ENCODE data around the gene GLRX5. TPM values are rescaled to one million over a fixed set of nuclear protein-coding genes. Genes with fewer than 3 reads are reported as not detected.
A peak's percentile ranks its signal among the peaks of the same experiment; 100 is the strongest.
"Not testable (repeated sequence)": the region's sequence is repeated elsewhere in the genome, so short reads cannot be mapped to it uniquely, and the experiment has no call there.

The GLRX5 gene
- polyA plus RNA-seq, 2 of the 4 experiments (the other 2 are of a cell fraction) = 51.2 to 73.2 TPM

DNA sequence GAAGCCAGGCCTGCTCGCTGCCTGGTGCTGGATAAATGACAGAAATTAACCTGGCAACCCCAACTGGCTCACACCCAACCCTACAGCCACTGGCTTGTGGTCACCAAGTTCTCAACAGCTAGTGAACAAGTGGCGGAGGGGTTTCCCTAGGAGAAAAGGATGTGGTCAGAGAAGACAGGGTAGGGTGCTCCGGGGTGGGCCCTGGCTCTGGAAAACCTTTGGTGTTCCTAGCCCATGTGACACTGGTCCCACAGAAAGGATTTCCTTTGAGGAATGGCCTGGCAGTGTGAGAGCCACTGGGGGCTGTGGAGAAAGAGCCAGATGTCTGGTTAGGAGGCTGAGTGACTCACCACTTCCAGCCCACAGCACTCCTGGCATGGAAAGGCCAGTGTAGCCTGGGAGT is 27.1 kb upstream of the GLRX5 start:
- CTCF ChIA-PET = interaction anchor here (2.0 kb wide), 1 partner anchor 9 kb away, joined by 6 read pairs; no protein-coding TSS in a partner anchor
- TF ChIP-seq HEYL (CRISPR knock-in tag; IDR thresholded peaks at IDR 0.05) = no peak
- TF ChIP-seq ZFP36 (IDR thresholded peaks at IDR 0.05; ENCODE audit: borderline replicate concordance, partially characterized antibody) = no peak
- TF ChIP-seq, protein P1, sequence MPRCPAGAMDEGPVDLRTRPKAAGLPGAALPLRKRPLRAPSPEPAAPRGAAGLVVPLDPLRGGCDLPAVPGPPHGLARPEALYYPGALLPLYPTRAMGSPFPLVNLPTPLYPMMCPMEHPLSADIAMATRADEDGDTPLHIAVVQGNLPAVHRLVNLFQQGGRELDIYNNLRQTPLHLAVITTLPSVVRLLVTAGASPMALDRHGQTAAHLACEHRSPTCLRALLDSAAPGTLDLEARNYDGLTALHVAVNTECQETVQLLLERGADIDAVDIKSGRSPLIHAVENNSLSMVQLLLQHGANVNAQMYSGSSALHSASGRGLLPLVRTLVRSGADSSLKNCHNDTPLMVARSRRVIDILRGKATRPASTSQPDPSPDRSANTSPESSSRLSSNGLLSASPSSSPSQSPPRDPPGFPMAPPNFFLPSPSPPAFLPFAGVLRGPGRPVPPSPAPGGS (IDR thresholded peaks at IDR 0.05) = no peak
- no peak for TF ChIP-seq CBX2 (IDR thresholded peaks at IDR 0.05; ENCODE audit: borderline replicate concordance, low read depth)
- TF ChIP-seq, protein P2, sequence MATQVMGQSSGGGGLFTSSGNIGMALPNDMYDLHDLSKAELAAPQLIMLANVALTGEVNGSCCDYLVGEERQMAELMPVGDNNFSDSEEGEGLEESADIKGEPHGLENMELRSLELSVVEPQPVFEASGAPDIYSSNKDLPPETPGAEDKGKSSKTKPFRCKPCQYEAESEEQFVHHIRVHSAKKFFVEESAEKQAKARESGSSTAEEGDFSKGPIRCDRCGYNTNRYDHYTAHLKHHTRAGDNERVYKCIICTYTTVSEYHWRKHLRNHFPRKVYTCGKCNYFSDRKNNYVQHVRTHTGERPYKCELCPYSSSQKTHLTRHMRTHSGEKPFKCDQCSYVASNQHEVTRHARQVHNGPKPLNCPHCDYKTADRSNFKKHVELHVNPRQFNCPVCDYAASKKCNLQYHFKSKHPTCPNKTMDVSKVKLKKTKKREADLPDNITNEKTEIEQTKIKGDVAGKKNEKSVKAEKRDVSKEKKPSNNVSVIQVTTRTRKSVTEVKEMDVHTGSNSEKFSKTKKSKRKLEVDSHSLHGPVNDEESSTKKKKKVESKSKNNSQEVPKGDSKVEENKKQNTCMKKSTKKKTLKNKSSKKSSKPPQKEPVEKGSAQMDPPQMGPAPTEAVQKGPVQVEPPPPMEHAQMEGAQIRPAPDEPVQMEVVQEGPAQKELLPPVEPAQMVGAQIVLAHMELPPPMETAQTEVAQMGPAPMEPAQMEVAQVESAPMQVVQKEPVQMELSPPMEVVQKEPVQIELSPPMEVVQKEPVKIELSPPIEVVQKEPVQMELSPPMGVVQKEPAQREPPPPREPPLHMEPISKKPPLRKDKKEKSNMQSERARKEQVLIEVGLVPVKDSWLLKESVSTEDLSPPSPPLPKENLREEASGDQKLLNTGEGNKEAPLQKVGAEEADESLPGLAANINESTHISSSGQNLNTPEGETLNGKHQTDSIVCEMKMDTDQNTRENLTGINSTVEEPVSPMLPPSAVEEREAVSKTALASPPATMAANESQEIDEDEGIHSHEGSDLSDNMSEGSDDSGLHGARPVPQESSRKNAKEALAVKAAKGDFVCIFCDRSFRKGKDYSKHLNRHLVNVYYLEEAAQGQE (IDR thresholded peaks at IDR 0.05) = no peak
- H3K9me3 ChIP-seq = no peaks in the 10 kb centered on the region
- FAIRE-seq (no peak), ATAC-seq (peak; percentile 41 to 68; a peak in 3 of 6 replicates), DNase-seq (ENCODE audit: low read depth in 1 of 2, low spot score in 1 of 2) (no peak)
- no peak overlapping the region for H3K4me2 ChIP-seq
- H3K4me3 ChIP-seq = no peak overlapping the region
- H3K4me1 ChIP-seq = no peaks in the 10 kb centered on the region
- POLR2A ChIA-PET = no interaction called here
- H3K27ac ChIP-seq = no peak overlapping the region
- WGBS (ENCODE audit: missing lambda C conversion rate) = 85% methylated on average over 3 of the region's 3 CpGs

- Histone ChIP-seq H3K4me1 (no peaks in the 10 kb centered on the region), H3K27ac (no peak overlapping the region), H3K4me3 (no peak overlapping the region), H3K4me2 (no peak overlapping the region), H3K9me3 (no peaks in the 10 kb centered on the region)
- no peak for FAIRE-seq
- no peak for ATAC-seq
- 65% methylated on average over 6 of the region's 6 CpGs for WGBS (ENCODE audit: missing lambda C conversion rate)
- TF ChIP-seq E2F6 (IDR thresholded peaks at IDR 0.05; ENCODE audit: borderline replicate concordance, low read depth) = no peak
- ChIA-PET CTCF (interaction anchor here (1.6 to 2.0 kb wide), 3 partner anchors 9 to 81 kb away, joined by 4 to 7 read pairs (median 6); no protein-coding TSS in a partner anchor), POLR2A (no interaction called here)
- no peak for DNase-seq (ENCODE audit: low read depth in 1 of 2, low spot score in 1 of 2)
These were observed 26.5 kb upstream of the GLRX5 start for GRCh38 chr14:95508377-95508776.

- FAIRE-seq = no peak
- TF ChIP-seq, protein P2 (IDR thresholded peaks at IDR 0.05) = no peak
- no peak for TF ChIP-seq MAZ (IDR thresholded peaks at IDR 0.05; ENCODE audit: borderline replicate concordance, low read depth, low read length)
- TF ChIP-seq JUN (IDR thresholded peaks at IDR 0.05) = no peak
- 83% methylated on average over 6 of the region's 6 CpGs for WGBS (ENCODE audit: missing lambda C conversion rate)
- CTCF ChIA-PET = interaction anchor here (1.6 to 2.0 kb wide), 3 partner anchors 11 to 82 kb away, joined by 4 to 7 read pairs (median 6); no protein-coding TSS in a partner anchor
- no peaks in the 10 kb centered on the region for H3K9me3 ChIP-seq
- no peak for DNase-seq (ENCODE audit: low read depth in 1 of 2, low spot score in 1 of 2)
- H3K27ac ChIP-seq = no peak overlapping the region
- POLR2A ChIA-PET = no interaction called here
- no peak overlapping the region for H3K4me2 ChIP-seq
- no peaks in the 10 kb centered on the region for H3K4me1 ChIP-seq
- ATAC-seq = no peak
- H3K4me3 ChIP-seq = no peak overlapping the region
These were observed 25.4 kb upstream of the GLRX5 start for GRCh38 chr14:95509495-95509894.

DNA sequence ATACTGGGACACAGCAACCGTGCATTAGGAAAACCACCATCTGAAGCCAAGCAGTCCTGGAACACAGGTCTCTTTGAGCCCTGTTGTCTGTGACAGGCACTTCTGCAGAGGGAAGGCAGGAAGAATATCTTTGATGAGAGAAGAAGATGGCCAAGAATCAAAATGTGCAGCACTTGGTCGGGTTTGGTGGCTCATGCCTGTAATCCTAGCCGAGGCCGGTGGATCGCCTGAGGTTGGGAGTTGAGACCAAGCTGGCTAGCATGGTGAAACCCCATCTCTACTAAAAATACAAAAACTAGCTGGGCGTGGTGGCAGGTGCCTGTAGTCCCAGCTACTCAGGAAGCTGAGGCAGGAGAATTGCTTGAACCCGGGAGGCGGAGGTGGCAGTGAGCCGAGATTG is 24.5 kb upstream of the GLRX5 start:
- DNase-seq (ENCODE audit: low read depth in 1 of 2, low spot score in 1 of 2); CTCF ChIA-PET; H3K4me2 ChIP-seq; FAIRE-seq; H3K4me3 ChIP-seq; POLR2A ChIA-PET; H3K4me1 ChIP-seq; H3K27ac ChIP-seq; H3K9me3 ChIP-seq; ATAC-seq: not testable (repeated sequence)
- 84% methylated on average over 9 of the region's 9 CpGs for WGBS (ENCODE audit: missing lambda C conversion rate)
